ENCODE measurements around the gene KIR2DL3. TPM values are rescaled to one million over a fixed set of nuclear protein-coding genes. Genes with fewer than 3 reads are reported as not detected.
"Not testable (repeated sequence)": the region's sequence is repeated elsewhere in the genome, so short reads cannot be mapped to it uniquely, and the experiment has no call there.

KIR2DL3 gene
- total RNA-seq, 1 donor: under 0.01 TPM

DNA sequence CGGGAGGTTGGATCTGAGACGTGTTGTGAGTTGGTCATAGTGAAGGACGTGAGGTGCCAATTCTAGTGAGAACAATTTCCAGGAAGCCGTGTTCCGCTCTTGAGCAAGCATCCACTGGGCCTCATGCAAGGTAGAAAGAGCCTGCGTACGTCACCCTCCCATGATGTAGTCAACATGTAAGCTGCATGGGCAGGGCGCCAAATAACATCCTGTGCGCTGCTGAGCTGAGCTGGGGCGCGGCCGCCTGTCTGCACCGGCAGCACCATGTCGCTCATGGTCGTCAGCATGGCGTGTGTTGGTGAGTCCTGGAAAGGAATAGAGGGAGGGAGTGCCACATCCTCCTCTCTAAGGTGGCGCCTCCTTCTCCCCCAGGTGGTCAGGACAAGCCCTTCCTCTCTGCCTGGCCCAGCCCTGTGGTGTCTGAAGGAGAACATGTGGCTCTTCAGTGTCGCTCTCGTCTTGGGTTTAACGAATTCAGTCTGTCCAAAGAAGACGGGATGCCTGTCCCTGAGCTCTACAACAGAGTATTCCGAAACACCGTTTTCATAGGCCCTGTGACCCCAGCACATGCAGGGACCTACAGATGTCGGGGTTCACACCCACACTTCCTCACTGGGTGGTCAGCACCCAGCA is 47.9 kb downstream of the KIR2DL3 start:
- DNase-seq (ENCODE audit: low read depth in 2 of 3, low spot score in 2 of 3): not testable (repeated sequence)

DNA sequence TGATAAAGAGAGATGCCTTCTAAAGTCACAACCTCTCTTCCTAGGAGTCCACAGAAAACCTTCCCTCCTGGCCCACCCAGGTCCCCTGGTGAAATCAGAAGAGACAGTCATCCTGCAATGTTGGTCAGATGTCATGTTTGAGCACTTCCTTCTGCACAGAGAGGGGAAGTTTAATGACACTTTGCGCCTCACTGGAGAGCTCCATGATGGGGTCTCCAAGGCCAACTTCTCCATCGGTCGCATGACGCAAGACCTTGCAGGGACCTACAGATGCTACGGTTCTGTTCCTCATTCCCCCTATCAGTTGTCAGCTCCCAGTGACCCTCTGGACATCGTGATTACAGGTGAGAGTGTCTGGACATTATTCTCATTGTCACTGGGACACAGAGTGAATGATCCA is 49.8 kb downstream of the KIR2DL3 start:
- DNase-seq (ENCODE audit: low read depth in 2 of 3, low spot score in 2 of 3): peak in 1 of 3 donors; percentile 4

DNA sequence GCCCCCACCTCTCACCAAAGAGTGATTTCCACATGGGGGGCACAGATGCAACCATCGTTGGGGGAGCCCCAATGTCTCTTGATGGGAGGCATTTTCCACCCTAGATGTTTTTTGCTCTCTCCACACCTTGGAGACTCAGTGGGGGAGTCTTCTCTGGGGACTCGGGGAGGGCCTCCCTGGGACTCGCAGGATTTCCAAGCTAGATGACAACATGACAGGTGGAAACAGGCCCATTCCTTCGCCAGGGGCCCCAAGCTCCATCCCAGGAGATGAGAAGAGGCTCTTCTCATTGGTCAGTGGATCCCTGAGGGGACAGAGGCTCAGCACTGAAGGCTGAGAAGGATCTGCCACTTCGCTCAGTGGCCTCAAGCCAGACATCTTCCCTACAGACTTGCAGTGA is 52.4 kb downstream of the KIR2DL3 start:
- DNase-seq (ENCODE audit: low read depth in 2 of 3, low spot score in 2 of 3): no peak

DNA sequence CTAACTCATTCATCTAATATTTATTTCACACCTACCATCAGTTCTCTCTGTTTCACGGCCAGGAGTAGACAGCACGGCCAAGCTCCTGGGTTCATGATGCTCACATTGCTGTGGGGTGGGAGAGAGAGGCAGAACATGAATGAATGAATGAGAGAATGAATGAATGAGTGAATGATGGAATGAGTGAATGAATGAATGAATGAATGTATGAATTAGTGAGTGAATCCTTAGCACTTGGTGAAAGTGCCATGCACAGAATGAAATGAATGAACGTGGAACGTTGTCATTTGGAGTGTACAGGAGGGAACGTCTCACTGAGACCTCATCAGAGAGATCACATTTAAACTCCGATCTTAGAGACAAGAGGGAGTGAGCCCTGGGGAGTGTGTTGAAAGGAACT is 53.2 kb downstream of the KIR2DL3 start:
- DNase-seq (ENCODE audit: low read depth in 2 of 3, low spot score in 2 of 3): no peak

DNA sequence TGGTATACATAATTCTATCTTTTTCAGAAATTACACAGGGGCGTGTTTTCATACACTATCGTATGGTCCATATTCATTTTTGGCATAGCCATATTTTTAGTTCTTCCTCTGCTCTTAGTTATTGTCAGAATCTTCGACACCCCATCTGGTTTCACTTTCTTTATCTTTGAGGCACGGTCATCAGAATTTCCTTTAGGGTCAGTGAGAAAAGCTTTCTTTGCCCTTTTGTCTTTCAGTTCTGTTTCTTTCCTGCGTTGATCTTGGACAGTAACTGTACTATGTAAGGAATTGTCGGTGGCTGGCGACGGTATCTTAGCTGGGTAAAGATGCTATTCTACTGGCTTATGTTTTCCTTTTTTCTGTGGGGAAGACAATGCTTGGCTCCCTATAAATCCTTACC is 54.5 kb downstream of the KIR2DL3 start:
- peak in 2 of 3 donors; percentile 12 to 53 for DNase-seq (ENCODE audit: low read depth in 2 of 3, low spot score in 2 of 3)

DNA sequence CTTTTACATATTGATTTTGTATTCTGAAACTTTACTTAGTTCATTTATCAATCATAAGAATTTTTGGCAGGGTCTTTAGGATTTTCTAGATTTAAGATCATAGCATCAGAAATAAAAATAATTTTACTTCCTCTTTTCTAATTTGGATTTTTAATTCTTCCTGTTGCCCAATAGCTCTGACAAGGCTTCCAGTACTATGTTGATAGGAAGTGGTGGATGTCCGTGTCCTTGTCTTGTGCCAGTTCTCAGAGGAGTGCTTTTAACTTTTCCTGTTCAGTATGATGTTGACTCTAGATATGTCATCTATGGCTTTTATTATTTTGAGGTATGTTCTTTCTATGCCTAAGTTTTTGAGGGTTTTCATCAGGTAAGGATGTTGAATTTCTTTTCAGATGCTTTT is 57.4 kb downstream of the KIR2DL3 start:
- DNase-seq (ENCODE audit: low read depth in 2 of 3, low spot score in 2 of 3): peak in 2 of 3 donors; percentile 19 to 60

Small RNA genes within 50 kb of the gene (small RNA-seq; reads per million reads assigned to genes)
- gene AC245128.2 (not detected), gene KIR3DP1 (not detected)

Other genes starting within 250 kb of the KIR2DL3 start
- gene LAIR2, start 235.7 kb upstream of the KIR2DL3 start, total RNA-seq: not detected
- gene LILRA2, start 164.7 kb upstream of the KIR2DL3 start, total RNA-seq: 12.9 TPM
- 2.7 TPM for gene LILRA1, start 144.9 kb upstream of the KIR2DL3 start, total RNA-seq
- 1.1 TPM for gene LILRB1, start 108.0 kb upstream of the KIR2DL3 start, total RNA-seq
- gene LILRB4, start 75.5 kb upstream of the KIR2DL3 start, total RNA-seq: 0.81 TPM
- not detected for gene KIR3DL3, start 14.1 kb upstream of the KIR2DL3 start, total RNA-seq
- not detected for gene KIR2DL1, start 31.3 kb downstream of the KIR2DL3 start, total RNA-seq
- gene KIR2DL4, start 65.1 kb downstream of the KIR2DL3 start, total RNA-seq: under 0.01 TPM
- not detected for gene KIR3DL1, start 78.0 kb downstream of the KIR2DL3 start, total RNA-seq
- gene KIR2DS4, start 94.2 kb downstream of the KIR2DL3 start, total RNA-seq: not detected
- gene KIR3DL2, start 111.9 kb downstream of the KIR2DL3 start, total RNA-seq: under 0.01 TPM
- 1.3 TPM for gene FCAR, start 135.7 kb downstream of the KIR2DL3 start, total RNA-seq
- 11.3 TPM for gene NCR1, start 167.6 kb downstream of the KIR2DL3 start, total RNA-seq
- not detected for gene NLRP7, start 209.0 kb downstream of the KIR2DL3 start, total RNA-seq
- gene NLRP2, start 227.9 kb downstream of the KIR2DL3 start, total RNA-seq: 4.0 TPM